Middle frontal gyrus (tissue), 1 donor: ENCODE data around the gene C17orf50.

ENCODE experiments used
- DNase-seq: peaks from one replicate; pipeline ENCODE4 v3.0.0-alpha.2; 2015; ENCODE audit warnings: low spot score; ENCODE audit errors: extremely low spot score

The C17orf50 gene

DNA sequence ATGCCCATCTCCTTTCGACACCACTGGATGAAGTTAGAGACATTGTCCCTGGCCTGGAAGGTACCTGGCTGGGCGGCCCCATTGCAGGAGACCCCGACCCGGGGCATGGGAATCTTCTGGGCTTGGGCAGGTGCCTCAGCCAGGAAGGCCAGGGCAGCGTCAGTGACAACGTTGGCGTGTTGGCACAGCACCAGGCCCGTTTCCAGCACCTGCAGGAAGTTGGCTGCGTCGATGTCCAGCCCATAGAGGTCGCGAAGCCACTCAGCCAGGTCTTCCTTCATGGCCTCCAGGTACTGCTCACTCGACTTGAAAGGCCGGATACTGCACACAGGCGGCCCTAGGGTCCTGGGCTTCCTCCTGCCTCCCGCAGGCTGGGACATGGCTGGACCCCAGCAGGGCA lies 8.2 kb upstream of the C17orf50 start:
- DNase-seq = no peak

DNA sequence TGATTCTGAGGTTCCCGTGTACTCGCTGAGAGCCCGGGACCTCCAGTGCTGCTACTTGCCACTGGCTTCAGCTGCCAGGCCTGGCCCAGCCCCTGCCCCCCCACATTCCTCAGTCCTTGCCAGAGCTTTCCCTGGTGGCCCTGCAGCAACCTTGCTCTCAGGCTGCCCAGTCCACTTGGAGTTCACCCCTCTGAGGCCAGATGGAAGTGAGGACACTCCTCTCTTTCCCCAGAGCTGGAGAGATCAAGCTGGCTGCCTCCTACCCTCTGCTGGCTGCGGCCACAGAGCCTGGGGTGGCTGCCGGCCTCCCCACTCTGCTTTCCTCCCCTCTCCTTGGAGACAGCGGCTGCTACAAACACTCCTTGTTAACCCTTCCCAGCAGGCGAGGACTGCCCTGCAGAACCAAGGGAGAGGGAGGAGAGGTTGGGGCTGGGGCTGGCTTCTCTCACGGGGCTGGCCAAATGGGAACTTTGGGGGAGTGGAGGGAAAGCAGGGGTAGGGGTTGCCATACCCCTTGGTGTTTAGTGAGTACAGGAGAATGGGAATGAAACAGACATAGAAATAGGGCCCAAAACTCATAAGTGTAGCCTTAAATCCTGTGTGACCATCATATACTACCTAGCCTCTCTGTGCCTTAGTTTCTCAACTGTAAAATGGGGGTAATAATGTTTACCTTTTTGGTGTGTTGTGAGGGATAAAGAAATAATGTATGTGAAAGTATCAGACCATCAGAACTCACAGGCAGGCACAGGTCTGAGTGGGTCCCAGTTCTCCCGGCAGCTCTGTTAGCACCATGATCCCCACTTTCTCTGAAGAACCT lies 7.5 kb upstream of the C17orf50 start, which contains the start of gene GAS2L2:
GAS2L2 (minus strand) TSS at position 295 of the 820 bp plus-strand sequence. CDS start 389 bp downstream, outside the sequence.
- no peak for DNase-seq

DNA sequence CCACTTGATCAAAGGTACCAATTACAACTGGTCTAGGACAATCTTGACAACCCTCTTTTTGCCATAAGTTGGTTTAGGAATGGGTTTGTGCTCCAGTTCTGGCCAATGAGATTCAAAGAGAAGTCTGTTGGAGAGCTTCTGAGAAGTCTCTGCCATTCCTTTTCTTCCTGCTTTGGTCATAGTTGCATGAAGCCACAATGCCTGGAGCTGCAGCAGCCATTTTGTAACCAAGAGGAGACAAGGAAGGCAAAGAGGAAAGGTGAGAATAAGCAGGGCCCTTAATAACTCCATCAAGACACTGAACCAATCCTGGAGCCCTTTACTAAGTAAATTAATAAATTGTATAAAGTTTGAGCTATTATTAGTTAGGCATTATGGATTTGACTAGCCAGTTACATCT lies 3.4 kb upstream of the C17orf50 start:
- DNase-seq = no peak

DNA sequence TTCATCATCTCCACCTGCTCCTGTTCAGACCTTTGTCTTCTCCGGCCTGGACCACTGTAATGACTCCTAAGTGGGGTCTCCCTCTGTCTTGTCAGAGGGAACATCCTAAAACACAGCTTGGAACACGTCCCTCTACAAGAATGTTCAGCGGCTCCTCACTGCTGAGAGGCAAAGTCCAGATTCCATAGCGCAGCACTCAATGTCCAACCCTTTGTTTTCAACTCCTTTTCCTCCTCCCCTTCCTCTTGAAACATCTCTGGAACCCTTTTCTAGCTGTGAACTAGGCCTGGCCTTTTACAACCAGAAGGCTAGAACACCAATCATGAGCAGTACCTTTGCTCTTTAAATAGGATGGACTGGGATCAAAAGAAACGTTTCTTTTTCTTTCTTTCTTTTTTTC lies 914 bp downstream of the C17orf50 start:
- DNase-seq = no peak

DNA sequence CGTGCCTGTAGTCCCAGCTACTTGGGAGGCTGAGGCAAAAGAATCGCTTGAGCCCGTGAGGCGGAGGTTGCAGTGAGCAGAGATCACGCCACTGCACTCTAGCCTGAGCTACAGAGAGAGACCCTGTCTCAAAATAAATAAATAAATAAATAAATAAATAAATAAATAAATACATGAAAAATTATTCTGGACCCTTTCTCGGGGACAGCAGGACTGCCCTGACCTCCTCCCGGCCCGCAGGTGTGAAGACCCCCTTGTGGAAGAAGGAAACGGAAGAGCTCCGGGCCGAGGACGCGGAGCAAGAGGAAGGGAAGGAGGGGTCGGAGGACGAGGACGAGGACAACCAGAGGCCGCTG lies 3.1 kb downstream of the C17orf50 start:
- no peak for DNase-seq

DNA sequence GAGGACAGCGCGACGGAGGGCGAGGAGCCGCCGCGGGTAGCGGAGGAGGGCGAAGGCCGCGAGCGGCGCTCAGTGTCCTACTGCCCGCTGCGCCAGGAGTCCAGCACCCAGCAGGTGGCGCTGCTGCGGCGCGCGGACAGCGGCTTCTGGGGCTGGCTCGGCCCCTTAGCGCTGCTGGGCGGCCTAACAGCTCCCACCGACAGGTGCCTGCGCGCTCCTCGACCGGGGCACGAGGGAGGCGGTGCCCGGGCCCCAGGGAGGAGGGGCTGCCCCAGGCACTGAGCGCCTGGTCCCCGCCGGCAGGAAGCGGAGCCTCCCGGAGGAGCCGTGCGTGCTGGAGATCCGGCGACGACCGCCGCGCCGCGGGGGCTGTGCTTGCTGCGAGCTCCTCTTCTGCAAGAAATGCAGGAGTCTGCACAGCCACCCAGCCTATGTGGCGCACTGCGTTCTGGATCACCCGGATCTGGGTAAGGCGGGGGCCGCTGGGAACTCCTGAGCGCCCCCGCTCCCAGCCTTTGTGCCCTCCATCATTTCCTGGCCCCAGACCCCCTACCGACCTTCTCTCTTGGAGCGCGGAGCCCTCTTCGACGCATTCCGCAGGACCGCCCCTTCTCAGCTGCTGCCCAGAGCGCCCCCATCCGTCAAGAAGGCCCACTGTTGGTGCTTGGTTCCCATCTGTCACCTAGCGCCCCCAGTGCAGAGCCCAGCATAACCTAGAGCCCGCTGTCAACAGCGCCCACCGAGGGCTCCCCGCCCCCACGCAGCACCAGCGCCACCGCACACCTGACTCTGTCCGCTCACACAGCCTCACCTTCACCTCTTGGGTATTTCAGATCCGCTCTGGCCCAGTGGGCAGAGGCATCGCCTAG lies 3.7 kb downstream of the C17orf50 start:
- peak; percentile 82 for DNase-seq

DNA sequence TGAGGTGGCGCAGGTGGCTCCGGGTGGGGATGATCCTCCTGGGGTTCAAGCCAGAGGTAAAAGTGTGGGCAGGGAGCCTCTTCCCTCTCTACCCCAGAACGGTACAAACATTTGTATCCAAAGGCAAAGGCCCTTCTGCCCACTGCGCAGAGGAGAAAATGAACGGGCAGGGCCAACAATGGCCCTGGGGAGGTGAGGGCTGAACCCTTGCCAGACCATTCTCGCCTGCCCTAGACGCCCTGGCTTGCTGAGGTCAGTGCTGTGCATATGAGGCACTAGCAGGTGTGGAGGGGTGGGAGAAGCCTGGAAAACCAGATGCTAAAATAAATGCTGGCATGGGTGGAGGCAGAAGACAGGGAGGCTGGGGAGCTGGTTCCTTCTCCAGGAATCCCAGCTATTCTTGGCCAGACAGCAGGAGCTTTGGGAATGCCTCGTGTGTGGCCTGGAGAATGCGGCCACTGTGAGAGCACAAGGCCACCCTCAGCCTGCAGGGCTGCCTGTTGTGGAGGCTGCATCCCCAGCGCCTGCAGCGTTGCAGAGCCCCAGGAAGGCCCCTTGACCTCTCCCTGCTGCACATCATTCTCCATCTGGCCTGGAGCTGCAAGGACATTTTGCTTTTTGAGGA lies 4.5 kb downstream of the C17orf50 start:
- no peak for DNase-seq

DNA sequence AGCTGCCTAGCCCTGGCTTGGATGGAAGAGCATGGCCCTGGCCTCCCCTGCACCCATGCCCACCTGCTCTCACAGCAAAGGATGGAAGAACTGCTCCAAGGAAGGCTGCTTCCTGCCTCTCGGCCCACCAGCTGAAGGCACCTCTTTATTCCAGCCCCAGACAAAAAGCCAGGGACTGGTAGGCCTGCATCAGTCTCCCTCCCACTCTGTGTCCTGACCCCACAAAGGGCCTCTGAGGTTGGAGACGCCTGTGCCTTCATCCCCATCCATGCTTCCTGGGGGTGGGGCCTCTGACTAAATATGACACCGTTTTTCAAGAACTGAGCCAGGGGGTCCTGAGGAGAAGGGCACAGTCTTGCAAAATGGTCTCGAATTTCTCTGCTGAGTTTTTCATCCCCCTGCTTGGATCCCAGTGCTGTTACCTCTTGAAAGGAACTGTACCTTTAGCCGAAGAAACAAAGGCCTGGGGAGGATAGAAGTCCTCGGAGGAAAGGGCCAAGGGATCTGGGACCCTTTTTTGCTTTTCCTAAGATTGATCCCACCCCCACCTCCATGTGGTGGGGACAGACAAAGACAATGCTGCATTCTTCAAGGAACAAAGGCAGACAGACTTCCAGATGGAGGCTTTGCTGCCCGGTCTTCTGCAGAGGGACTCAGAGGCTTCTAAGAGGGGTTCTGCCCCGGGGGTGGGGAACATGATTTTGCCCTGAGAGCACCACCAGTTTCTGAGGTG lies 5.2 kb downstream of the C17orf50 start:
- no peak for DNase-seq

DNA sequence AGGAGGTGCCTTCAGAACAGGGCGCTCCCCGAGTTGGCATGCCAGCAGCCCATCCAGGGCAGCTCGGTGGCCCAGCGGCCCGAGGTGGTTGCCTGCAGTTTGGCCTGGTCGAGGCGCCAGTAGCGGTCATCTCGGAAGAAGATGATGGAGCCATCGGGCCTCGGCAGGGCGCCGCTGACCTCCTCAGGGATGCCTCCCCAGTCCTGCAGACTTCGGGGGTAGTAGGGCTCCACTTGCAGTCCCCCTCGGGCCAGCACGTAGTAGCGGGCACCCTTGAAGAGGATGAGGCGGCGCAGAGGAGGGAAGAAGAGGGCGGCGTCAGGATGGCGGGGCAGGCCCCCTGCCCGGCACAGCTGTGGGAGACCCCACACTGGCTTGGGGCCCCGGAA lies 5.8 kb downstream of the C17orf50 start:
- no peak for DNase-seq

DNA sequence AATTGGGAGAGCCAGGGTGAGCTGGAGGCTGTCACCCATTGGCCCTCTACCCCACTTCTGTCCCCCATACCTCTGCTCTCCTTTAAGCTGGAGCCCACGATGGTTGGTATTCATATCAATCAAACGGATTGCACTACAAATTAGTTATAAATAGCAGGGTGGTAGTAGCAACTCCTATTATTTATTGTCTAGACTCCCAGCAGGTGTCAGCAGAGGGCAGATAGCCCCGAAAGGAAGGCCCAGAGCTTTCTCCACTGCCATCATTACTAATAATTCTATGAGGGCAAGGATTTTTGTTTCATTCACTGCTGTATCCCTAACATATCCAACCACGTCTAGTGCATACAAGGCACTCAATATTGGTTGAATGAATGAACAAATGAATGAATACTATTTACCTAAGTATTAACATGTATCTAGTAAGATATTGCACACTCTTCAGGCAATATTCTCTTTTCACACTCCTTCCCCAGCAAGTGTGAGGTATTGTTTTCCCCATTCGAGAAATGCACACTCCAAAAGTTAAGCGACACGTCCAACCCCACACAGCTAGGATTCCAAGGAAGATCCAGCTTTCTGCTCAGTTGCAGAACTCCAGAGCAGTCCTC lies 6.3 kb downstream of the C17orf50 start:
- DNase-seq = no peak

DNA sequence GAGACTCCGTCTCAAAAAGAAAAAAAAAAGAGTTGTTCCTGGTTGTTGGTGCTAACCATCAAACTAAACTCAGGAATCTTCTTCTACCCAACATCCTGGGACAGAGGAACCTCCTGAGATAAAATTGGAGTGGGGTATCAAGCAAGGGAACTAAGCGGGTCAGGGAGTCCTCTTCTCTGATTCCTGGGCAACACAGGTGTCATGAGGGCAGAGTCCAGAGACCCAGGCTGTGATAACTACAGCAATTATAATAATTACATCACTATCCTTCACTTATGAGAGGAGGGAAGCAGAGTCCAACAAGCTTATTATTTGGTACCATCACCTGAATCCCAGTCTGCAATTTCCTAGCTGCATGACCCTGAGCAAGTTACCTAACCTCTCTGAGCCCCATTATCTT lies 8.1 kb downstream of the C17orf50 start:
- no peak for DNase-seq

DNA sequence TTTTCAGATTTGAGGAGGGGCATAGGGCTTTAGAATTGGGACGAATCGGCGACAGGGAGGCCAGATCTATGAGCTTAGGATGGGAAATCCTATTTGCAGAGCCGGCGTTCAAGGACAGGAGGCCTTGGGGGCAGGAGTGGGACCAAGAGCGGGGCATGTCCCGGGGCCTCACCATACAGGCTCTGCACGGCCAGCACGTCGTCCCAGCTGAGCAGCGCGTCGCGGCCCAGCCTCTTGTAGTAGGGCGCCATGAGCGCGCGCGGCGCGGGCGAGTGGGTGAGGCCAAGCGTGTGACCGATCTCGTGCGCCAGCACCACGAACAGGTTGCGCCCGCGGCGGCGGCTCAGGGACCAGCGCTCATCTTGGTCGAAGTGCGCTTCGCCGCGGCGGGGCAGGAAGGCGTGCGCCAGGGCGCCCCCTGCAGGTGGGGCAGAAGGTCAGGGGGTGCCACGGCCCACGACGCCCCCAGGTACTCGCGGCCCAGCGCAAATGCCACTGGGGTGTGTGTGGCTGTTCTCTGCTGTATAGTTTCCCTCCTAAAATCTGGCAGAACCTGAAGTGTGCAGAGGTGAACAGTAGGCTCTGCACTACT lies 9.3 kb downstream of the C17orf50 start:
- DNase-seq = no peak

DNA sequence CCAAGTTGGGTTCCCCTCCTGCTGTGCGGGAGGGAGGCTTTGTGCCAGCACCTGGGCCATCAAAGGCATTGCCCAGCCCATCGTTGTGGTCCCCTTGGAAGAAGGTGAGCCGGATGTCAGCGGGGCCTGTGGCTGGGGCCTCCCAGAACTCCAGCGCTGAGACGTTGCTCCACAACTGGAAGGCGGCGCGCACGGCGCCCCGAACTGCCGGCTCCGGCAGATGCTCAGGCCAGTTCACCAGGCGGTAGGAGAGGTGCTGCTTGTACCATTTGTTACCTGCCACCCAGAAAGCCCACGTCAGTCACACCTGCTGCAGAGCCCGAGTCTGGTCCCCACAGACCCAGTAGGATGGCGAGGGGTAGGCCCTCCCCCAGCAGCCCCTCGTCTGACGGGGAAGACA lies 12.4 kb downstream of the C17orf50 start:
- DNase-seq = no peak

DNA sequence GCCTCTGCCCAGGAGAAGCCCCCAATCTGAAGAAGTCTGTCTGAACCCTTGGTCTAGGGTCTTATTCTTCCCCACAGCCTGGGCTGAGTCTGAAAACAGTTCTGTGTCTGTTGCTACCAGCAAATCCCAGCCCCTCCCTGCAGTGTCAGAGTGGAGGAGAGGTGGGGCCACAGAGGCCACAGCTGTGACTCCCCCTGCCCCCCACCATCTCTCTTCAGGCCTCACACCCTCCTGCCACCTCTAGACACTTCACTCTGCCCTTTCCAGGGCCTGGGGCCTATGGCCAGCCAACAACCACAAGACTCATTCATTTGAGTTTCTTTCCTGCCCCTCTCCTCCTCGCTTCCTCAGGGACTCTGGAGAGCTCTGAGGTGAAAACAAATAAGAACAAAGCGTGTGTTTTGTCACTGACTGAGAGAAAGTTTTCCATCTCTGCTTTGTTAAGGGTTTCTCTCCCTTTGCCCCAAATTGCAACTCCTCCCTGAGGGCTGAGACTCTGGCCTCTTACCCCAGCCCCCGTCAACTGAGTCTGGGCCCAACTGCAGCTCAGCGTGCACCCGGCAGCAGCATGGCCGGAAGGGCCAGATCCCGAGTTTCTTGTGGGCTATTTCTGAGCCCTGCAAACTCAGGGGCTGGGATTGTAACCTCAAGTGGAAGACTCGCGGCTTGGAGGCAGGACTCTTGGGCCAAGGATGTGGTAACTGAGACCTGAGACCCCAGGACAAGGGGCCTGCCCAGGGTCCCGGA lies 13.2 kb downstream of the C17orf50 start:
- DNase-seq = no peak

DNA sequence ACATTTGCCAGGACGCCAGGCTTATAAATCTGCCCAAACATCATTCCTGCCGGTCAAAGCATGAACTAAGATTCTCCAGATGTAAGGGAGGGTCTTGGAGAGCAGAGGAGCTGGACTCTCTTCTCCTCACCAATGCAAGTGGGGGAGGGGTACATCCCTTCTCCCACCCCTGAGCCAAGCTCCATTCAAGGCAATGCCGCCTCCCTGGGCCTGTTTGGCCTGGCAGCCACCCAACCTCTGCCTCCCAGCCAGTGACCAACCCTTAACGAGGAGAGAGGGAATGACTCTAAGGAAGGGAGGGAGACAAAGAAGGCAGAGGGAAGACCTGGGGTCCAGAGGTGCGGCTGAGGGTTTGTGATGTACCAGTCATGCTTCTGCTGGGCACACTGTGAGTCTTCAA lies 13.8 kb downstream of the C17orf50 start:
- no peak for DNase-seq

DNA sequence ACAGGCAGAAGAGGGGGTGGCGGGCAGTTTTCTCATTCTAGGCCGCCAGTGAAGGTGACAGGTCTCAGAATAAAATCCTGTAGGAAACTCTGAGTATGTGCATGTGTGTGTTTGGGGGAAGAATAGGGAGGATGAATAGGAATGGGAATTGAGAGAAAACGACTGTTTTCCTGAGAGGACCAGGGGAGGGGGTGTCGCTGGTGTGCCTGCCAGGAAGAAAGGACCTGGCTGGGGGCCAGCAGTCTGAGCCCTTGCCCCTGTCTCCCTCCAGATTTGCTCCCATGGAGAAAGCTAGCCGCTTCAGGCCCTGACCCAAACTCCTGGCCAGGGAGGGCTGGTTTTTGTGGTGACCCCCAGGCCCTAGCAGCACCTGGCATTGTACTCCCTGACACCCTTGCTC lies 14.4 kb downstream of the C17orf50 start:
- no peak for DNase-seq

DNA sequence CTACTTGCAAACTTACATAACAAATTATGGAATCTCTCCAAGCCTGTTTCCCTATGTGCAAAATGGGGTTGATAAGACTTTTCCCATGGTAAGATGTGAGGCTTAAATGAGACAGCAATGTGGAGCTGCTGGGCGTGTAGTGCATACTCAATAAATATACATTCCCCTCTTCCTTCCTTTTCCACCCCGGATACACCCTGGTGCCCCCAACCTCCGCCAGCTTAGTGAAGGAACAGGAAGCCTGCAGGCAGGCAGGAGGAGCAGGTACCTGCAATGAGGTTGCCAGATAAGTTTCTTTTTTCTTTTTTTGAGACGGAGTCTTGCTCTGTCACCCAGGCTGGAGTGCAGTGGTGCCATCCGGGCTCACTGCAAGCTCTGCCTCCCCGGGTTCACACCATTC lies 14.9 kb downstream of the C17orf50 start:
- DNase-seq = no peak

DNA sequence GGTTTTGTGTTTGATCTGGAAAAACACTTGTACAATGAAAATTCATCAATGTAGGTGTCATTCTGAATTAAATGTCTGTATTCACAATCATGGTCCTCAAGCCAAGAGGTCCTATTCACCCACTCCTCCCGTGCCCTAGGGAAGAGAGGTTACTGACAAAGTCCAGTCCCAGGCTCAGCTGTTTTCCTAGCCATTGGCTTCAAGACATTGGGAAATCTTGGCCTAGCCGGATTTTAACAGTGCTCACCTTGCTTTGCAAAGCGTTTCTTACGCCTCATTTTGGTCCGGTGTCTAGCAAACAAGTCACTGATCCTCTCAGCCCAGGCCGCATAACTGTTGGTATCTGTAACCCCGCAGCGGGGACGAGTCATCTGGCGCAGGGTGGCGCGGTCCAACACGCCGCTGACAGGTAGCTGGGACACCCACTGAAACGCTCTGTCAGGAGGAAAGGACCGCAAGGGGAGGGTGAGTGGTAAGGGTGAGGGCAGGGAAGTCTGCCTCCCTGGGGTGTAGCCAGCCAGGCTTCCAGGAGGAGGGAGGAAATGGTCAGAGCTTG lies 18.0 kb downstream of the C17orf50 start:
- no peak for DNase-seq

DNA sequence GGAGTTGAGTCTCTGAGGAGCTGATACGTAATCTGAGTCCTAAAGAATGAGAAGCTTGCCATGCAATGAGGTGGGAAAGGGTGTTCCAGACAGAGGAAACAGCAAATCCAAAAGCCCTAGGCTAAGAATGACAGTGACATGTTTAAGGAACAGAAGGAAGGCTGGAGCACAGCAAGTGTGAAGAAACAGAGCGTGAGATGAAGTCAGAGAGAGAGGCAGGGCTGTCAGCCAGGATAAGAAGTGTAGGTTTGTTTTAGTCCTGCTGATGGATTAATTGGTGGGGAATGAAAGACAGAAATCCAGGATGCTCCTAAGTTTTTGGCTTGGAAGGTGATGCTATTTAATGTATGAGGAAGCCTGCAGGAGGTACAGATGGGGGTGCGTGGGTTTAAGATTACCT lies 20.3 kb downstream of the C17orf50 start:
- no peak for DNase-seq

DNA sequence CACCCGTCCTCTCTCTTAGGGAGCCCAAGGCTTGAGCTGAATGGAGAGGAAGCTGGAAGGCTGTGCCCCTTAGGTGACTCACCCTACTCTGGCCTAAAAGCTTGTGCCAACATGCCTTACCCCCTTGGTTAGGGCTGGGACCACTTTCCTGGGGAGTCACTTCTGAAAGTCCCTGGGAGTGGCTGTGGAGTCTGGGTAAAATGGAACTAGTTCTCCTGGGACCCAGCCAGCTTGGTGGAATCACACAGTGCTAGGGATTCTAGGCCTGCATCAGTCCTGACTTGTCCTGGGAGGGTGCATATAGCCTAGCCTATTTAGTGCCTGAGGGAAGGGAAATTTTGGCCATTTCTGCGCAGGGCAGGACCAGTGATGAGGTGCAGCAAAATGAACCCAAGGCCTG lies 24.2 kb downstream of the C17orf50 start:
- no peak for DNase-seq
